MM.1S (cell line): ENCODE data around the gene STAG1.

Source experiments
- EZH2 ChIP-seq: fragments of 300-600 bp; sonication (generic); optimal IDR thresholded peaks from 2 replicates; pipeline ENCODE3; 2017; ENCODE audit warnings: low read depth, mild to moderate bottlenecking, antibody characterized with exemption, low read length, mixed read lengths
- TF ChIP-seq, protein P1 (sequence below): fragments of 300-600 bp; sonication (generic); IDR thresholded peaks from 2 replicates; pipeline ENCODE4 v1.5.1; 2016; ENCODE audit warnings: antibody characterized with exemption, low read length, mixed read lengths

DNA sequence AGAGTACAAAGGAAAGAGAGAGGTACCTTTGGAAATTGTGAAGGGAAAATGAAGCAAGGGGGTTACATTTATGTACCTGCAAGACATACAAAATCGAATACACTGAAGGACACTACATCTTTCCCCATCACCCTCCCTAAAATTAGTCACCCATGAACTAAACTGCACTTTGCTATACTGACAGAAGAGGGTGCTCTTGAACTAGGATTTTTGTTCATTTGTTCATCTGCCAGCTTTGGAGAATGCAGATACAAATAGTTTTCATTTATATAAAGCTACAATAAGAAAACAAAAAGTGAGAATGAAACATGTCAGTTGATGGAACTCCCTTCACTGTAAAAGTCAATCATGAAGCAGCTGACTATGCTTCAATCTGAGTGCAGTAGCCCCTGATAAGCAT, 446.3 kb downstream of the STAG1 start:
- TF ChIP-seq, protein P1, sequence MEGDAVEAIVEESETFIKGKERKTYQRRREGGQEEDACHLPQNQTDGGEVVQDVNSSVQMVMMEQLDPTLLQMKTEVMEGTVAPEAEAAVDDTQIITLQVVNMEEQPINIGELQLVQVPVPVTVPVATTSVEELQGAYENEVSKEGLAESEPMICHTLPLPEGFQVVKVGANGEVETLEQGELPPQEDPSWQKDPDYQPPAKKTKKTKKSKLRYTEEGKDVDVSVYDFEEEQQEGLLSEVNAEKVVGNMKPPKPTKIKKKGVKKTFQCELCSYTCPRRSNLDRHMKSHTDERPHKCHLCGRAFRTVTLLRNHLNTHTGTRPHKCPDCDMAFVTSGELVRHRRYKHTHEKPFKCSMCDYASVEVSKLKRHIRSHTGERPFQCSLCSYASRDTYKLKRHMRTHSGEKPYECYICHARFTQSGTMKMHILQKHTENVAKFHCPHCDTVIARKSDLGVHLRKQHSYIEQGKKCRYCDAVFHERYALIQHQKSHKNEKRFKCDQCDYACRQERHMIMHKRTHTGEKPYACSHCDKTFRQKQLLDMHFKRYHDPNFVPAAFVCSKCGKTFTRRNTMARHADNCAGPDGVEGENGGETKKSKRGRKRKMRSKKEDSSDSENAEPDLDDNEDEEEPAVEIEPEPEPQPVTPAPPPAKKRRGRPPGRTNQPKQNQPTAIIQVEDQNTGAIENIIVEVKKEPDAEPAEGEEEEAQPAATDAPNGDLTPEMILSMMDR: peak; percentile 75
- no peak for TF ChIP-seq EZH2
